Heart right ventricle (tissue), 16 donors: ENCODE results near the gene AGRN. TPM values are rescaled to one million over a fixed set of nuclear protein-coding genes. Genes with fewer than 3 reads are reported as not detected.

Experiments
- ATAC-seq, 8 donors: fragments of 200-7000 bp; cut with Tn5 transposase; one replicate each; pipeline ENCODE4 v1.9.1; 2020; ENCODE audit warnings: mild to moderate bottlenecking in 8 of 8, moderate library complexity in 8 of 8, moderate number of reproducible peaks in 1 of 8
- DNase-seq, 2 donors: peaks; one replicate each; pipeline ENCODE4 v3.0.0-alpha.2; 2020
- H3K27ac ChIP-seq, 10 donors: fragments of 200-600 bp; sonication (generic) in 2 of 10; one replicate each; pipeline versions ENCODE4 v1.5.0 to v1.8.0; 2020 to 2022; ENCODE audit warnings: mild to moderate bottlenecking in 3 of 10
- H3K27me3 ChIP-seq, 7 donors: fragments of 200-600 bp; one replicate each; pipeline ENCODE4 v1.8.0; 2021 to 2022; ENCODE audit warnings: mild to moderate bottlenecking in 2 of 7
- H3K36me3 ChIP-seq, 9 donors: fragments of 200-600 bp; sonication (generic) in 1 of 9; one replicate each; pipeline versions ENCODE4 v1.5.0 to v1.8.0; 2020 to 2022; ENCODE audit warnings: mild to moderate bottlenecking in 2 of 9
- H3K4me1 ChIP-seq, 9 donors: fragments of 200-600 bp; sonication (generic) in 1 of 9; one replicate each; pipeline versions ENCODE4 v1.5.0 to v1.8.0; 2020 to 2022; ENCODE audit warnings: mild to moderate bottlenecking in 4 of 9
- H3K4me3 ChIP-seq, 10 donors: fragments of 200-600 bp; sonication (generic) in 2 of 10; one replicate each; pipeline versions ENCODE4 v1.5.0 to v1.8.0; 2020 to 2022; ENCODE audit warnings: mild to moderate bottlenecking in 7 of 10, moderate library complexity in 2 of 10
- H3K9me3 ChIP-seq, 11 donors: fragments of 200-600 bp in 10 of 11; sonication (generic) in 2 of 11; one replicate each; pipeline versions ENCODE4 v1.5.0 to v1.8.0; 2013 to 2022; ENCODE audit warnings: mild to moderate bottlenecking in 2 of 11, control low read depth in 1 of 11, moderate library complexity in 1 of 11
- WGBS, 2 donors: extraction: QIAGEN DNeasy Blood & Tissue Kit; methylation state at CpG; one replicate each; pipeline ENCODE4 v1.1.7; 2013; ENCODE audit warnings: inconsistent platforms in 1 of 2; 5-methylcytosine and 5-hydroxymethylcytosine counted together
- intact Hi-C, 10 donors: fragments of 100-400 bp; cut with DNase I; formaldehyde crosslinking; loops; one replicate each; pipeline versions ENCODE4 v1.11.1 to v1.14.2; 2022
- long read RNA-seq, 3 donors: library from polyadenylated mRNA; unstranded; transcript quantifications; one replicate each; pipeline ENCODE4 v2.0.0, GENCODE V29; 2020 to 2021
- polyA plus RNA-seq, 2 donors: library from polyadenylated mRNA; stranded (reverse); fragments of 200-250 nt; gene quantifications; one replicate each; pipeline ENCODE4 v1.2.3, GENCODE V29; 2013
- total RNA-seq, 10 donors: library from RNA; stranded (reverse); fragmentation: NEBNext Ultra II Directional in 3 of 10; extraction: Animal tissue kit (Norgen Biotek cat#: 25700) in 3 of 10; gene quantifications; one replicate each; pipeline versions ENCODE4 v1.2.1 to v1.2.4, GENCODE V29; 2021 to 2023
- TF ChIP-seq, protein P1 (sequence below), 9 donors: fragments of 200-600 bp; sonication (generic) in 2 of 9; IDR thresholded peaks; one replicate each; pipeline versions ENCODE4 v1.5.0 to v1.8.0; 2021 to 2022; ENCODE audit warnings: antibody characterized with exemption in 9 of 9, mild to moderate bottlenecking in 5 of 9, moderate library complexity in 1 of 9
- donor health status: Arrhythmogenic right ventricular cardiomyopathy.
- donor health status: ischemic (EF 13 %, LVEDD 7.1; RV severe dilation, severe dysfunction).
- donor health status: healthy with polysubstance abuse.
- donor health status: DM: no; HTN: yes; CAD: no.
- donor health status: DM: no; HTN: no; CAD: no.
- donor health status: ischemic (EF 25% LVEDD 6.9; RV normal size, moderate dysfunction).
- donor health status: ischemic (EF 25% LVEDD 5.7; RV mildly dilated, moderate dysfunction).
- donor health status: healthy.
- donor health status: DM: yes; HTN: yes; CAD: no.
- donor health status: Ischemic cardiomyopathy.
- donor health status: ischemic (EF 35%, LVEDD 5.7; RV mildly dilated, moderate dysfunction).
- donor health status: nonischemic (EF 11% LVEDD 7.7; RV severe dilation, severe dysfunction).
- donor health status: DM: yes; HTN: yes; CAD: no.
- donor health status: PGD.
- donor health status: ischemic (EF 29% LVEDD 5.4; RV normal size, mild dysfunction).
- donor health status: nonischemic (EF 23%, LVEDD 6.1; RV moderate dilation, normal function).

Gene AGRN
- total RNA-seq (10 to 100 TPM; 12.7 to 33.9 (median 18.3) TPM), polyA plus RNA-seq (10 to 100 TPM; 11.5 to 30.7 TPM)
- long read RNA-seq, donor 1, partial matches to known transcripts, result 2 of 4 reads
- long read RNA-seq, donor 1, other reads (novel, unspliced or antisense), result 1 of 4 reads
- long read RNA-seq, donor 2, partial matches to known transcripts, result 6 of 7 reads
- long read RNA-seq, donor 2, other reads (novel, unspliced or antisense), result 1 of 7 reads
- long read RNA-seq, donor 3, partial matches to known transcripts, result 5 of 5 reads
- long read RNA-seq, donor 3, other reads (novel, unspliced or antisense), result 0 of 5 reads

DNA sequence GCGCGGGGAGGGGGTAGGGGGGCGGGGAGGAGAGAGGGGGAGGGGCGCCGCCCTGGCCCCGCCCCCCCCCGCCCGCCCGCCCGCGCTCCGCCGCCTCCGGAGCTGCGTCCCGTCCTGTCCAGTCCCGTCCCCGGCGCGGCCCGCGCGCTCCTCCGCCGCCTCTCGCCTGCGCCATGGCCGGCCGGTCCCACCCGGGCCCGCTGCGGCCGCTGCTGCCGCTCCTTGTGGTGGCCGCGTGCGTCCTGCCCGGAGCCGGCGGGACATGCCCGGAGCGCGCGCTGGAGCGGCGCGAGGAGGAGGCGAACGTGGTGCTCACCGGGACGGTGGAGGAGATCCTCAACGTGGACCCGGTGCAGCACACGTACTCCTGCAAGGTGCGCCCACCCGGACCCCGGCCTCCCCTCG lies at the start of gene AGRN:
Gene AGRN (plus strand): TSS at position 121 of the 405 bp plus-strand sequence. CDS start 53 bp downstream, at position 174.
- peak in 7 of 8 donors; percentile 18 to 66 (median 35) for ATAC-seq
- peaks cover 19 to 56% (median 28%) of the 10 kb centered on the region in 9 donors for H3K4me1 ChIP-seq
- intact Hi-C loops, result loop anchor here in 3 of 10 donors (5.0 to 10.0 kb wide), 4 partner anchors 42 to 275 kb away; partner anchors contain the start of gene C1orf159 (in 1 of the 3)
- TF ChIP-seq, protein P1, sequence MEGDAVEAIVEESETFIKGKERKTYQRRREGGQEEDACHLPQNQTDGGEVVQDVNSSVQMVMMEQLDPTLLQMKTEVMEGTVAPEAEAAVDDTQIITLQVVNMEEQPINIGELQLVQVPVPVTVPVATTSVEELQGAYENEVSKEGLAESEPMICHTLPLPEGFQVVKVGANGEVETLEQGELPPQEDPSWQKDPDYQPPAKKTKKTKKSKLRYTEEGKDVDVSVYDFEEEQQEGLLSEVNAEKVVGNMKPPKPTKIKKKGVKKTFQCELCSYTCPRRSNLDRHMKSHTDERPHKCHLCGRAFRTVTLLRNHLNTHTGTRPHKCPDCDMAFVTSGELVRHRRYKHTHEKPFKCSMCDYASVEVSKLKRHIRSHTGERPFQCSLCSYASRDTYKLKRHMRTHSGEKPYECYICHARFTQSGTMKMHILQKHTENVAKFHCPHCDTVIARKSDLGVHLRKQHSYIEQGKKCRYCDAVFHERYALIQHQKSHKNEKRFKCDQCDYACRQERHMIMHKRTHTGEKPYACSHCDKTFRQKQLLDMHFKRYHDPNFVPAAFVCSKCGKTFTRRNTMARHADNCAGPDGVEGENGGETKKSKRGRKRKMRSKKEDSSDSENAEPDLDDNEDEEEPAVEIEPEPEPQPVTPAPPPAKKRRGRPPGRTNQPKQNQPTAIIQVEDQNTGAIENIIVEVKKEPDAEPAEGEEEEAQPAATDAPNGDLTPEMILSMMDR (IDR thresholded peaks at IDR 0.05), result no peak
- H3K9me3 ChIP-seq, result no peaks in the 10 kb centered on the region
- DNase-seq, result peak in 1 of 2 donors; percentile 70
- H3K27ac ChIP-seq, result peak within 1 kb of the TSS; percentile 70 to 98 (median 96)
- peaks cover 0 to 3% (median 0%) of the 10 kb centered on the region in 9 donors for H3K36me3 ChIP-seq
- peak within 1 kb of the TSS; percentile 63 to 95 (median 78) for H3K4me3 ChIP-seq
- peaks cover 0 to 39% (median 0%) of the 10 kb centered on the region in 7 donors for H3K27me3 ChIP-seq
- WGBS, 2 donors, result 0 to 1% methylated on average over 29 to 51 of the region's 58 CpGs

DNA sequence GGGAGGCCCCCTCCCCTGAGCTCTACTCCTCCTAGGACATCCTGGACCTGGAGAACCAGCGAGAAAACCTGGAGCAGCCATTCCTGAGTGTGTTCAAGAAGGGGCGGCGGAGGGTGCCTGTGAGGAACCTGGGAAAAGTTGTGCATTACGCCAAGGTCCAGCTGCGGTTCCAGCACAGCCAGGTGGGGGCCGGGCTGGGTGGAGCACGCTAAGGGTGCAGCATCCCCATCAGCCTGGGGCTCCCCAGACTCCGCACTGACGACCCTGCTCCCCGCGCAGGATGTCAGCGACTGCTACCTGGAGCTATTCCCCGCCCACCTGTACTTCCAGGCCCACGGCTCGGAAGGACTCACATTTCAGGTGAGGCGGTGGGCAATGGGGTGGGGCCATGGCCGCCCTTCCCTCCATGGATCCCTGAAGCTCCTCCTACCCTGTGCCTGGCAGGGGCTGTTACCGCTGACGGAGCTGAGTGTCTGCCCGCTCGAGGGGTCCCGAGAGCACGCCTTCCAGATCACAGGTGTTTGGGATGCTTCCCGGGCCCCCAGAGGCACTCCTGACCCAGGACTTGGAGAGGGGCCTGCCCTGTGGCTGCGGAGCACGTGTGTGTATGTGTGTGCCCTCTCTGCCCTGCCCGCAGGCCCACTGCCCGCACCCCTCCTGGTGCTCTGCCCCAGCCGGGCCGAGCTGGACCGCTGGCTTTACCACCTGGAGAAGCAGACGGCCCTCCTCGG lies 49.5 kb upstream of the AGRN start:
- Histone ChIP-seq H3K27me3 (peaks cover 14 to 81% (median 67%) of the 10 kb centered on the region in 7 donors), H3K36me3 (no peaks in the 10 kb centered on the region), H3K4me1 (peaks cover 3 to 40% (median 15%) of the 10 kb centered on the region in 9 donors), H3K9me3 (no peaks in the 10 kb centered on the region), H3K27ac (no peak overlapping the region), H3K4me3 (no peak overlapping the region)
- TF ChIP-seq, protein P1 (IDR thresholded peaks at IDR 0.05), result no peak
- DNase-seq, result no peak
- WGBS, 2 donors, result 12 to 14% methylated on average over 32 to 33 of the region's 33 CpGs
- intact Hi-C loops, result no loop called here
- peak in 1 of 8 donors; percentile 0 for ATAC-seq

DNA sequence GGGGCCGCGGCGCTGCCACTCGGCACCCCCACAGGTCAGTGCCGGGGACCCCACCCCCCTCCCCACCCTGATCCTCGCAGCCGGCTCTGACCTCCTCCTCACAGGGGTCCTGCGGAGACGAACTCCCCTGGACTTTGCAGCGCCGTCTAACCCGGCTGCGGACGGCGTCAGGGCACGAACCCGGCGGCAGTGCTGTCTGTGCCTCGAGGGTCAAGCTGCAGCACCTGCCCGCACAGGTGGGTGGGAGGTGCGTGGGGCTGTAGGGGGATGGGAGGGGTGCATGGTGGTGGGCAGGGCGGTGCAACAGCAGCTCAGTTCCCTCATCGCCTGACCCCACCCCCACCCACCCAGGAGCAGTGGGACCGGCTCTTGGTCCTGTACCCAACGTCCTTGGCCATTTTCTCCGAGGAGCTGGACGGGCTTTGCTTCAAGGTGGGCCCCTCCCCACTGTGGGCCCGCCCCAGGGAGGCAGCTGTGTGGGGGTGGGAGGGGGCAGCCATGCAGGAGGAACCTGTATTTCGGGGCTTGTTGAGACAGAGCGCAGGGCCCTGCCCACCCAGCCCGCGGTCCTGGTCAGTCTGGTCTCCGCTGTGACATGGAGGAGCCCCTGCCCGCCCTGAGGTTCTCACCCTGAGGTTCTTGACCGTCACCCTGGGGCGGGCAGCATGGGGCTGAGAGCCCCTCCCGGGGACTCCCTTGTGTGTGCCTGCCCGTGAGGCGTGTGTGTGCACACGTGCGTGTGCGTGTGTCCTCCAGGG lies 48.8 kb upstream of the AGRN start:
- intact Hi-C loops, result no loop called here
- TF ChIP-seq, protein P1 (IDR thresholded peaks at IDR 0.05), result no peak
- peaks cover 3 to 45% (median 17%) of the 10 kb centered on the region in 9 donors for H3K4me1 ChIP-seq
- 35 to 41% methylated on average over 41 to 42 of the region's 42 CpGs for WGBS, 2 donors
- no peaks in the 10 kb centered on the region for H3K36me3 ChIP-seq
- H3K4me3 ChIP-seq, result no peak overlapping the region
- DNase-seq, result no peak
- H3K27me3 ChIP-seq, result peaks cover 14 to 88% (median 75%) of the 10 kb centered on the region in 7 donors
- H3K9me3 ChIP-seq, result no peaks in the 10 kb centered on the region
- ATAC-seq, result peak in 2 of 8 donors; percentile 0 to 4
- H3K27ac ChIP-seq, result no peak overlapping the region
